OCI-LY3 (cell line): ENCODE data around the gene CFAP221.

ENCODE experiments used
- H2AFZ ChIP-seq: fragments of 200-600, 300-600 bp; shearing (Covaris generic); 2 replicates; pipeline ENCODE4 v1.6.0; 2014; ENCODE audit warnings: antibody characterized with exemption, low read depth, low read length
- H3K27ac ChIP-seq: fragments of 200-600, 300-600 bp; sonication (generic); 2 replicates; pipeline ENCODE4 v1.5.1; 2014; ENCODE audit warnings: mild to moderate bottlenecking, low read length, moderate library complexity, mixed read lengths
- H3K27me3 ChIP-seq: fragments of 200-600, 300-600 bp; sonication (generic); 2 replicates; pipeline ENCODE4 v1.6.1; 2014; ENCODE audit warnings: low read depth, low read length, mixed read lengths
- H3K36me3 ChIP-seq: fragments of 200-600, 300-600 bp; sonication (generic); replicated peaks from 2 replicates; pipeline ENCODE3; 2014; ENCODE audit warnings: low read depth, low read length, mixed read lengths
- H3K4me1 ChIP-seq: fragments of 300-600, 200-600 bp; sonication (generic); 2 replicates; pipeline ENCODE4 v1.6.1; 2014; ENCODE audit warnings: low read length, mixed read lengths
- H3K4me2 ChIP-seq: fragments of 200-600, 300-600 bp; sonication (generic); 2 replicates; pipeline ENCODE4 v1.6.1; 2014; ENCODE audit warnings: low read length, mixed read lengths
- H3K4me3 ChIP-seq: fragments of 300-600, 200-600 bp; sonication (generic); 2 replicates; pipeline ENCODE4 v1.5.1; 2014; ENCODE audit warnings: antibody characterized with exemption, mild to moderate bottlenecking, low read length, moderate library complexity
- H3K79me2 ChIP-seq: fragments of 300-600, 200-600 bp; shearing (Covaris generic); 2 replicates; pipeline ENCODE4 v1.6.1; 2014; ENCODE audit warnings: mild to moderate bottlenecking, low read length, mixed read lengths
- H3K9ac ChIP-seq: fragments of 300-600, 200-600 bp; shearing (Covaris generic); 2 replicates; pipeline ENCODE4 v1.6.0; 2014; ENCODE audit warnings: mild to moderate bottlenecking, low read length, moderate library complexity
- H3K9me3 ChIP-seq: fragments of 200-600, 300-600 bp; shearing (Covaris generic); 2 replicates; pipeline ENCODE4 v1.6.1; 2014; ENCODE audit warnings: low read length, mixed read lengths; ENCODE audit not compliant: insufficient read depth
- H4K20me1 ChIP-seq: fragments of 200-600, 300-600 bp; sonication (generic); 2 replicates; pipeline ENCODE4 v1.6.1; 2016; ENCODE audit warnings: low read length, mixed read lengths; ENCODE audit not compliant: insufficient read depth
- CTCF ChIP-seq: fragments of 200-600, 300-600 bp; sonication (generic); IDR thresholded peaks from 2 replicates; pipeline ENCODE4 v1.5.1; 2014; ENCODE audit warnings: antibody characterized with exemption, low read length, low read depth
- EZH2phosphoT487 ChIP-seq: fragments of 200-600 bp; shearing (Covaris generic); IDR thresholded peaks from 2 replicates; pipeline ENCODE4 v1.6.1; 2018; ENCODE audit warnings: antibody characterized with exemption, mixed run types, low read depth

Gene CFAP221

GRCh38 chr2:119671752-119672151 lies 127.5 kb downstream of the CFAP221 start:
- H3K4me1 ChIP-seq: no peaks in the 10 kb centered on the region
- TF ChIP-seq CTCF (no peak), EZH2phosphoT487 (no peak)
- H2AFZ ChIP-seq: no peak overlapping the region
- no peaks in the 10 kb centered on the region for H3K79me2 ChIP-seq
- no peak overlapping the region for H3K9ac ChIP-seq
- no peaks in the 10 kb centered on the region for H3K36me3 ChIP-seq
- no peak overlapping the region for H3K27ac ChIP-seq
- H3K4me2 ChIP-seq: no peak overlapping the region
- H4K20me1 ChIP-seq: no peaks in the 10 kb centered on the region
- no peaks in the 10 kb centered on the region for H3K27me3 ChIP-seq
- no peak overlapping the region for H3K4me3 ChIP-seq
- no peaks in the 10 kb centered on the region for H3K9me3 ChIP-seq

GRCh38 chr2:119672161-119672862 lies 128.1 kb downstream of the CFAP221 start:
- H3K9ac ChIP-seq: no peak overlapping the region
- TF ChIP-seq EZH2phosphoT487 (no peak), CTCF (no peak)
- H4K20me1 ChIP-seq: no peaks in the 10 kb centered on the region
- H3K79me2 ChIP-seq: no peaks in the 10 kb centered on the region
- no peak overlapping the region for H3K27ac ChIP-seq
- H3K4me3 ChIP-seq: no peak overlapping the region
- no peaks in the 10 kb centered on the region for H3K9me3 ChIP-seq
- H3K36me3 ChIP-seq: no peaks in the 10 kb centered on the region
- H2AFZ ChIP-seq: no peak overlapping the region
- H3K4me1 ChIP-seq: no peaks in the 10 kb centered on the region
- H3K27me3 ChIP-seq: no peaks in the 10 kb centered on the region
- H3K4me2 ChIP-seq: no peak overlapping the region

GRCh38 chr2:119673796-119674195 lies 129.5 kb downstream of the CFAP221 start:
- Histone ChIP-seq H3K9me3 (no peaks in the 10 kb centered on the region), H3K36me3 (no peaks in the 10 kb centered on the region), H3K27me3 (no peaks in the 10 kb centered on the region), H3K4me1 (no peaks in the 10 kb centered on the region), H2AFZ (no peak overlapping the region), H3K9ac (no peak overlapping the region), H3K79me2 (no peaks in the 10 kb centered on the region), H4K20me1 (no peaks in the 10 kb centered on the region), H3K4me3 (no peak overlapping the region), H3K4me2 (no peak overlapping the region), H3K27ac (no peak overlapping the region)
- TF ChIP-seq EZH2phosphoT487: no peak
- TF ChIP-seq CTCF: no peak

- Histone ChIP-seq H3K4me3 (no peak overlapping the region), H3K27ac (no peak overlapping the region), H3K4me2 (no peak overlapping the region), H3K36me3 (no peaks in the 10 kb centered on the region), H3K27me3 (no peaks in the 10 kb centered on the region), H3K79me2 (peaks cover 9% of the 10 kb centered on the region), H2AFZ (0 out of 2 replicates have a peak overlapping the region, but pooled peaks have one; percentile 12), H3K9me3 (no peaks in the 10 kb centered on the region), H3K4me1 (peaks cover 2% of the 10 kb centered on the region; the same call in 1 of the 2 replicates), H3K9ac (no peak overlapping the region), H4K20me1 (no peaks in the 10 kb centered on the region)
- TF ChIP-seq CTCF (no peak), EZH2phosphoT487 (no peak)
These were observed 130.7 kb downstream of the CFAP221 start for GRCh38 chr2:119674711-119675500.
